Measurements from ENCODE around the gene SLC6A4.
"Not testable (repeated sequence)": the region's sequence is repeated elsewhere in the genome, so short reads cannot be mapped to it uniquely, and the experiment has no call there.

The SLC6A4 gene

GRCh38 chr17:30238387-30239088, 3.0 kb upstream of the SLC6A4 start:
- DNase-seq (ENCODE audit: low read depth in 2 of 2), result no peak

- no peak for DNase-seq (ENCODE audit: low read depth in 2 of 2)
Observed at GRCh38 chr17:30238003-30238344, 2.5 kb upstream of the SLC6A4 start.

- no peak for DNase-seq (ENCODE audit: low read depth in 2 of 2)
Observed at GRCh38 chr17:30237296-30238002, 2.0 kb upstream of the SLC6A4 start.

- no peak for DNase-seq (ENCODE audit: low read depth in 2 of 2)
Observed at GRCh38 chr17:30236766-30237165, 1.3 kb upstream of the SLC6A4 start.

- DNase-seq (ENCODE audit: low read depth in 2 of 2), result no peak
Observed at GRCh38 chr17:30236297-30236624, 764 bp upstream of the SLC6A4 start.

- DNase-seq (ENCODE audit: low read depth in 2 of 2), result no peak
Observed at GRCh38 chr17:30234964-30235363, 533 bp downstream of the SLC6A4 start.

- DNase-seq (ENCODE audit: low read depth in 2 of 2), result no peak
Observed at GRCh38 chr17:30234296-30234695, 1.2 kb downstream of the SLC6A4 start.

GRCh38 chr17:30232824-30233427, 2.6 kb downstream of the SLC6A4 start:
- DNase-seq (ENCODE audit: low read depth in 2 of 2), result no peak

GRCh38 chr17:30232015-30232823, 3.3 kb downstream of the SLC6A4 start:
- no peak for DNase-seq (ENCODE audit: low read depth in 2 of 2)

- no peak for DNase-seq (ENCODE audit: low read depth in 2 of 2)
Observed at GRCh38 chr17:30230596-30231125, 4.8 kb downstream of the SLC6A4 start.

GRCh38 chr17:30230009-30230408, 5.5 kb downstream of the SLC6A4 start:
- not testable (repeated sequence) for DNase-seq (ENCODE audit: low read depth in 2 of 2)

GRCh38 chr17:30229012-30229411, 6.5 kb downstream of the SLC6A4 start:
- DNase-seq (ENCODE audit: low read depth in 2 of 2), result no peak

GRCh38 chr17:30228011-30228410, 7.5 kb downstream of the SLC6A4 start:
- no peak for DNase-seq (ENCODE audit: low read depth in 2 of 2)

- no peak for DNase-seq (ENCODE audit: low read depth in 2 of 2)
Observed at GRCh38 chr17:30226878-30227277, 8.6 kb downstream of the SLC6A4 start.

GRCh38 chr17:30225919-30226553, 9.5 kb downstream of the SLC6A4 start:
- DNase-seq (ENCODE audit: low read depth in 2 of 2), result no peak

- no peak for DNase-seq (ENCODE audit: low read depth in 2 of 2)
Observed at GRCh38 chr17:30225112-30225511, 10.4 kb downstream of the SLC6A4 start.

- no peak for DNase-seq (ENCODE audit: low read depth in 2 of 2)
Observed at GRCh38 chr17:30224419-30224960, 11.0 kb downstream of the SLC6A4 start.

- no peak for DNase-seq (ENCODE audit: low read depth in 2 of 2)
Observed at GRCh38 chr17:30222721-30223175, 12.7 kb downstream of the SLC6A4 start.

- DNase-seq (ENCODE audit: low read depth in 2 of 2), result no peak
Observed at GRCh38 chr17:30222251-30222650, 13.2 kb downstream of the SLC6A4 start.

- no peak for DNase-seq (ENCODE audit: low read depth in 2 of 2)
Observed at GRCh38 chr17:30221346-30221745, 14.2 kb downstream of the SLC6A4 start.

- DNase-seq (ENCODE audit: low read depth in 2 of 2), result no peak
Observed at GRCh38 chr17:30220414-30220813, 15.1 kb downstream of the SLC6A4 start.
